ENCODE measurements around the gene AGT.
"Not testable (repeated sequence)": the region's sequence is repeated elsewhere in the genome, so short reads cannot be mapped to it uniquely, and the experiment has no call there.

AGT gene

GRCh38 chr1:230708631-230709580 is 5.0 kb downstream of the AGT start:
- in situ Hi-C loops (cut with MboI; ENCODE audit: low sequenced_read_pairs), result no loop called here

DNA sequence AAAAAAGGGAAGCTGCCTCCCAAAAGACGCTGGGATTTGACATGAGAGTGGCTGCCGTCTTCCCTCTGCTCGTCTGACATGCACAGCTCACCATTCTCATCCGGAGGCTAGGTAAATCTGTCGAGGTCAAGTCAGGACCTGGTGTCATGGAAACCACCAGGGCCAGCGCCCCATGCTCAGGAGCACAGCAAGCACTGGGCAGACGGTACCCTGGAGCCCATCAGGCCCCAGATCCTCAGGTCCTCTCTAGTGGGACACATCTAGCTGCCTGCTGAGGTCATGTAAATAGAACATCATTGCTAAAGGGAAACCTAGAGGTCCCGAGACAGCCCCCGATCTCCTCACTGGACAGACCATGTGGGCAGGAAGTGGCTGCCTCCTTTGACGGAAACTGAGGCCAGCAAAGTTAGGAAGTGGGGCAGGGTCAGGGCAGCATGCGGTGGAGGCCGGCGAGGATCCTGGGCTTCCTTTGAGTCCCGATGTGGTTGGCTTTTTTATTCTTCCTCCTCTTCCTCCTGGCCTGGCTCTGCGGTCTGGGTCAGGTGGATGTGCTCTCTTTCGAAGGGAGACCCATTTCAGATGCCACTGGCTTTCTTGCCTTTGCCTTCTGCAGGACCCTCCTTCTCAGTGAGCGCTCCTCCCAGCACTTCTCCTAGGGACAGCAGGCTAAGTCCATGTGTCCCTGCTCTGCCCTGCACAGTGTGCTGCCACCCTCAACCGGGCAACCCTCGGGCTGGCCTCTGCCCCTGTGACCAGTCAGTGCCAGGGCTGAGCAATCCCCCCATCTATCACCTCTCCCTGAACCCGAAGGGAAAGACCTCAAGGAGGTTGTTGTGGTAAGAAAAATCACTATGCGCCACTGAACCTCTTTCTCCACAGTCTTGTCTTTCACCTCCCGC is 5.9 kb downstream of the AGT start:
- in situ Hi-C loops (cut with MboI; ENCODE audit: low sequenced_read_pairs), result no loop called here

DNA sequence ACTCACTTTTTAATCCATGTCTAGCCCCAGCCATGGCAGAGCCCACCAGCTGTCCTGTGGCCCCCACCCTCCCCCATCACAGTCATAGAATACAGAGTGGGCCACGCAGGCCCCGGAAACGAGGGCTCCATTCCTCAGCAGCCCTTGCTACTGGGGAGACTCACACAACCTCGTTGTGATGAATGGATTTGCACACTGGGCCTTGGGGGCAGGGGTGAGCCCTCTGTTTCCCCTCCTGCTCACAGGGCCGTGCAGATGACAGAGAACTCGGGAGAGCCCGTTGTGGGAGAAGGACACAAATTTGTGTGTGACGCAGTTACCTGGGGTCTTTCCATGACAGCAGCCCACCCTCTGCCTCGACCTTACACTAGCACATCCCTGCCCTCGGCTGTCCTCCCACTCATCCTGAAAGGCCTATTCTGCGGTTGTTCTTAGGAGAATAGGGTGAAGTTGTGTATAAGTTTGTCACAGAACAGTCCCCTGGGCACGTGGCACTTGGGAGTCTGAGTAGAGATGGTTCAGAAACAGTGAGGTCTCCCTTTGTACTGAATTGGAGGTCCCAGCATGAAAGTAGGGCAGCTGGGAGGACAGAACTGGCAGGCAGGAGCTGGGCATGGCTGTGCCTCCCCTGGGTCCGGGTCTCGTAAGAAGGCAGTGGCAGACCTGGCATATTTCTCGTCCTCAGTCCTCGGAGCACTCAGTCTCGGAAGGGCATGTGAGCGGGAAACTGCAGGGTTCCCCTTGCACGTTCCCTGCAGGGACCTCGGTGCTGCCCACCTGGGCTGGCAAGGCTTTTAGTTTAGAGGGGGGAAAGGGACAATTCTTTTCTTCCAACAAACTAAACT is 6.8 kb downstream of the AGT start:
- in situ Hi-C loops (cut with MboI; ENCODE audit: low sequenced_read_pairs), result no loop called here

GRCh38 chr1:230706020-230706699 is 7.8 kb downstream of the AGT start:
- in situ Hi-C loops (cut with MboI; ENCODE audit: low sequenced_read_pairs), result no loop called here

- in situ Hi-C loops (cut with MboI; ENCODE audit: low sequenced_read_pairs), result no loop called here
Observed at GRCh38 chr1:230705289-230706019, 8.5 kb downstream of the AGT start.

- in situ Hi-C loops (cut with MboI; ENCODE audit: low sequenced_read_pairs), result no loop called here
Observed at GRCh38 chr1:230704830-230705229, 9.1 kb downstream of the AGT start.

DNA sequence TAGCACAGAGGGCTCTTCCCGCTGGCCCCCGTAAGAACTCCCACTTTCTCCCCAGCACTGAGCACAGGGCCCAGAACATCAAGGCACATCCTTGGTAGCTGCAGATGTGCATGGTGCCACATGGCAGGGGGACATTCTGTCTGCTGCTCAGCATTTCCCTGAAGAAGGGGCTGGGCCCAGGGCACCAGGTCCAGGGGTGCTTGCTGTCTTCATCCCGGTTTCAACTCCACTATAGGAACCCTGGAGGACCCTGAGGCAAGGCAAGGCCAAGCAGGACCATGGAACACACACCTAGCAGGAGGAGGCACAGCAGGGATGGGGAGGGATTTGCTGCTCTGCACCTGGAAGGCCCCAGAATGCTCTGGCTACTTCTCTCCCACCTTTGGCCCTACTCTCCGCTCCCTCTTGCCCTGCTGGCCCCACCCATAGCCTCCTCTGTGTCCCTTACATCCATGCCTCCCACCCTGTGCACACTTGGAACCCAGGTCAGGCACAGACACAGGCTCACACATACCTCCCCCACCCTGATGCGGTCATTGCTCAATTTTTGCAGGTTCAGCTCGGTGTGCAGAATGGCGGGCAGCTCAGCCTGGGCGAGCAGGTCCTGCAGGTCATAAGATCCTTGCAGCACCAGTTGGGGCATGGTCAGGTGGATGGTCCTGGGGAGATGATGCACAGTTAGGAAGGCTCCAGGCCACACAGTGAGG is 10.1 kb downstream of the AGT start:
- in situ Hi-C loops (cut with MboI; ENCODE audit: low sequenced_read_pairs), result no loop called here

DNA sequence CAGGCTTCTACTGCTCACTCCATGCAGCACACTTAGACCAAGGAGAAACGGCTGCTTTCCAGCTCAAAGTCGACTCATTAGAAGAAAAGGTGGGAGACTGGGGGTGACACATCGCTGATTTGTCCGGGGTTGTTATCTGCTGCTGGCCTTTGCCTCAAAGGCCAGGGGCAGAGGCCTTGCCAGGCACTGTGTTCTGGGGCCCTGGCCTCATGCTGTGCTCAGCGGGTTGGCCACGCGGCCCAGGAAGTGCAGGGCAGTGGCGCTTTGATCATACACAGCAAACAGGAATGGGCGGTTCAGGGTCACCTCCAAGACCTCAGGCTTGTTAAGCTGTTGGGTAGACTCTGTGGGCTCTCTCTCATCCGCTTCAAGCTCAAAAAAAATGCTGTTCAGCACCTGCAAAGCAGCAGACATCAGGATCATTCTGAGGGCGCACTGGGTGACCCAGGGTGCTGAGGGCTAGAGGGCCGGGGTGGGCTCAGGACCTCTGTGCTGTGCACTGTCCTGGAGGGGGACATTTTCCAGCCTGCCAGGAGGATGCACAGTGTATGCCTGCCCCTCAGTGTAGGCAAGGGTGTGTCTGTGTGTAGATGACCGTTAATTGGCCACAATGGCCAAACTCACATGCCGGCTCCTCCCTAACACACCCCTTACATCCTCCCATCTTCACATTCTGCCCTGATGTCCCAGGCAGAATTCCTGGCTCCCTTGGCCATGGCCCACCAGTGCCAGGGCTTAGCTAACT is 10.8 kb downstream of the AGT start:
- in situ Hi-C loops (cut with MboI; ENCODE audit: low sequenced_read_pairs), result no loop called here

GRCh38 chr1:230701895-230702768 is 11.8 kb downstream of the AGT start:
- in situ Hi-C loops (cut with MboI; ENCODE audit: low sequenced_read_pairs), result no loop called here

DNA sequence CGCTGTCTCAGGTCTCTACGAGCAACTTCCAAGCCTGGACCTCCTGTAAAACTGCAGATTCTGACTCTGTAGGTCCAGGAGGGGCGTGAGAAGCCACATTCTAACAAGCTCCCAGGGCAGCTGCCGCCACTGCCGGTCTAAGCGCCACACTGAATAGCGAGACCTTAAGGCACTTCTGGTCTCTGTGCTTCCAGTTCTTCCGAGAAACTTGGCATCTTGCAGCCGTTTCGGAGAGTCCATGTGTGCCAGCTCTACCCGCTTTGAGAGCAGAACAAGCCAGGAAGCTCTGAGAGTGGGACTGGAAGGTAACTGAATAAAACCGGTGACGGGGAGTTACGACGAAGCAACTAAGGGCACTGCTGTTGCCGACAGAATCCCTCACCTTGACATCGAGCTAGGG is 12.5 kb downstream of the AGT start:
- in situ Hi-C loops (cut with MboI; ENCODE audit: low sequenced_read_pairs), result no loop called here

DNA sequence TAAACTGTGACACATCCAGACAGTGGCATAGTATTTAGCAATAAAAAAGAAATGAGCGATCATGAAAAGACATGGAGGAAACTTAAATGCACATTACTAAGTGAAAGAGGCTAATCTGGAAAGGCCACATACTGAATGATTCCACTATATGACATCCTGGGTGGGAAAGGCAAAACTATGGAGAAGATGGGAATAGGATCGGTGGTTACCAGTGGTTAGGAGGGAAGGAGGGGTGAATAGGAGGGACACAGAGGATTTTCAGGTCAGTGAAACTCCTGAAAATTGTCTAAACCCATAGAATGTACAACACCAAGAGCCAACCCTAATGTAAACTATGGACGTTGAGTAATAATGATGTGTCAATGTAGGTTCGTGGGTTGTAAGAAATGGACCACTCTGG is 13.8 kb downstream of the AGT start:
- in situ Hi-C loops (cut with MboI; ENCODE audit: low sequenced_read_pairs), result no loop called here

DNA sequence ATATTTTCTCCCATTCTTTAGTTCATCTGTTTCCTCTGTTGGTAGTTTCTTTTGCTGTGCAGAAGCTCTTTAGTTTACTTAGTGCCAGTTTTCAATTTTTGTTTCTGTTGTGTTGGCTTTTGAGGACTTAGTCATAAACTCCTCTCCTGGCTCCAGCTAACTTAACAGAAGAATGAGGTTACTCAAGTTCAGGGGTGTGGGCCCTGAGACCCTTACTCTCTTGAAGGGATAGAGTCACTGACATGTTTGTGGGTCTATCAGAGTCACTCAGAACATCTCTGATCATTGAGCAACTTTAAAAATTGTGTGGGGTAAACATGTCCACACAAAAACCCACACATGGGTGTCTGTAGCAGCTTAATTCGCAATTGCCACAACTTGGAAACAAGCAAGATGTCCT is 14.2 kb downstream of the AGT start:
- in situ Hi-C loops (cut with MboI; ENCODE audit: low sequenced_read_pairs), result no loop called here

GRCh38 chr1:230698964-230699363 is 15.0 kb downstream of the AGT start:
- in situ Hi-C loops (cut with MboI; ENCODE audit: low sequenced_read_pairs), result not testable (repeated sequence)

- in situ Hi-C loops (cut with MboI; ENCODE audit: low sequenced_read_pairs), result no loop called here
Observed at GRCh38 chr1:230698130-230698529, 15.8 kb downstream of the AGT start.

DNA sequence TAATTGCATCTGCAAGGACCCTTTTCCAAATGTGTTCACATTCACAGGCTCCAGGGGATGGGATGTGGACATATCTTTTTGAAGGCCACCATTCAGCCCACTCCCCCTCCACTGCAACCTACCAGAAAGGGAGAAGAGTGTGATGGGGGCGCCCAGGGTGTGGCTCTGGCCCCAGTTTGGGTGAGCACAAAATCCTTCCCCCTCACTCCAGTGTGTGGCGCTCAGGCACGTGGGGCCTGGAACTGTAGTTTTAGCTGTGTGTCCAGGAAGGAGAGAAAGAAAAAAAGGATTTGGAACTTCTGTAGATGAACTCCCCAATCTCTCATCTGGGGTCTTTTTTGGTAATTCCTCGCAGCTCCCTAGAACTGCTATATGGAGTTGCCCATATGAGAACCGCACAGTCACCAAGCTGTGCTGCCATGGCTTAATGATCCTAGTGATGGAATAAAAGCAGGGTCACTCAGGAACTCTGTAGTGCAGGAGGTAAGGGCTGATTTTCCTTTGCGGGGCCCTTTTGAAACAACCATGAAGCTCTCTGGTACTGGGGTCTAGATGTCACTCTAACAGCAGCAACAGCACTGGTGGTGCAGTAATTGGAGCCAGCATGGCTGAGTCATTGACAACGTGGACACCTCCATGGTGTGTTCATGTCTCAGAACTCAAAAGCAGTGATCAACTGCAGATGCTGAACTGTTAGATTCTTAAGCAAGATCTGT is 17.0 kb downstream of the AGT start:
- in situ Hi-C loops (cut with MboI; ENCODE audit: low sequenced_read_pairs), result no loop called here

DNA sequence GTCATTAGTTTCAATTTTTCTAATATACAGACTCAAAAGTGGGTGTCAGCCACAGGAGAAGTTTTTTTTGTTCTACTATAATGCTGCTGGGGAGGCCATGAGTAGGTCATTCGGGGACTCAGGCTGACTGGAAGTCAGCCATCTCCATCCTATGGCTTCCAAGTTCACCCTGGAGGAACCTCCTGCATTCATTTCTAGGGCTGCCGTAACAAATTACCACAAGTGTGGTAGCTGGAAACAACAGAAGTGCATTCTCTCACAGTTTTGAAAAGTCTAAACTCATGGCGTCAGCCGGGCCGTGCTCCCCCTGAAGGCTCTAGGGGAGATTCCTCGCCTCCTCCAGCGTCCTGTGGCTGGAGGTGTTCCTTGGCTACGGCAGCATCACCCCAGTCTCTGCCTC is 17.7 kb downstream of the AGT start:
- in situ Hi-C loops (cut with MboI; ENCODE audit: low sequenced_read_pairs), result no loop called here

DNA sequence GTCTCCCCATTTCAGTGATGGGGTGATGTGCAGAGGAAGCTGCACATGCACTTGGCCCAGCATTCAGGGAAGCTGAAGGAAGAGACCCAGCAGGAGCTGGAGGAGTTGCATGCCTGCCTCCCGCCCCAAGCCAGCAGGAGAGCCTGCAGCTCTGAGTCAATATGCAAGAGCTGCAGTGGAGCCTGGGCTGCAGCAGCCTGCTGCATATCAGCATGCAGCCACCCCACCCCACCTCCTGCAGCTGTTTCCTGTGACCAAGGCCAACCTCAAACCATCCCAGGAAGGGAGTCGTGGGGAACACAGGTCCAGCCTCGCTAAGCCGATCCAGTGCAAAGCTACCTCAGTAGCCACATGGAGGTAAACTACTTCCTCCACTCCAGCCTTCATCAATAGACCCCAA is 18.9 kb downstream of the AGT start:
- in situ Hi-C loops (cut with MboI; ENCODE audit: low sequenced_read_pairs), result no loop called here

Measured in HL-60/S4 treated with retinoic acid at 250 ng/mL for 4 days and 3 days (cell line).